IMR-90 (cell line): ENCODE measurements around the gene ACCSL.

Experiments used
- BHLHE40 ChIP-seq: fragments of 150-350 bp; IDR thresholded peaks from 2 replicates; pipeline ENCODE4 v1.6.1; 2016; ENCODE audit warnings: mild to moderate bottlenecking, low read depth, low read length
- CEBPB ChIP-seq: IDR thresholded peaks from 2 replicates; pipeline ENCODE4 v1.6.1; 2012; ENCODE audit warnings: low read depth, low read length, improper control_type of control experiment
- CHD1 ChIP-seq: IDR thresholded peaks from 2 replicates; pipeline ENCODE4 v1.6.1; 2012; ENCODE audit warnings: low read depth, low read length, improper control_type of control experiment
- FOS ChIP-seq: fragments of 150-350 bp; IDR thresholded peaks from 2 replicates; pipeline ENCODE4 v1.6.1; 2016; ENCODE audit warnings: low read depth, low read length
- MAFK ChIP-seq: IDR thresholded peaks from 2 replicates; pipeline ENCODE4 v1.6.1; 2012; ENCODE audit warnings: low read depth, low read length, improper control_type of control experiment
- MAZ ChIP-seq: IDR thresholded peaks from 2 replicates; pipeline ENCODE4 v1.6.1; 2012; ENCODE audit warnings: low read depth, mild to moderate bottlenecking, low read length, improper control_type of control experiment, moderate library complexity, borderline replicate concordance
- MXI1 ChIP-seq: IDR thresholded peaks from 2 replicates; pipeline ENCODE4 v1.6.1; 2012; ENCODE audit warnings: low read depth, mild to moderate bottlenecking, low read length, moderate library complexity, borderline replicate concordance
- POLR2A ChIP-seq: IDR thresholded peaks from 2 replicates; pipeline ENCODE4 v1.6.1; 2012; ENCODE audit warnings: mild to moderate bottlenecking, low read depth, low read length
- RAD21 ChIP-seq: IDR thresholded peaks from 2 replicates; pipeline ENCODE4 v1.6.1; 2012; ENCODE audit warnings: low read length, improper control_type of control experiment
- RCOR1 ChIP-seq: IDR thresholded peaks from 2 replicates; pipeline ENCODE4 v1.6.1; 2012; ENCODE audit warnings: mild to moderate bottlenecking, low read length, improper control_type of control experiment; ENCODE audit not compliant: insufficient replicate concordance
- RFX5 ChIP-seq: IDR thresholded peaks from 2 replicates; pipeline ENCODE4 v1.8.0; 2012; ENCODE audit warnings: low read depth, mild to moderate bottlenecking, low read length, moderate library complexity
- SMC3 ChIP-seq: fragments of 150-350 bp; IDR thresholded peaks from 2 replicates; pipeline ENCODE4 v1.6.1; 2016; ENCODE audit warnings: low read depth, mild to moderate bottlenecking, antibody characterized with exemption, low read length, moderate library complexity
- TF ChIP-seq, protein P1 (sequence below): conservative IDR thresholded peaks from 2 replicates; pipeline ENCODE4 v1.5.1; 2012; ENCODE audit warnings: mild to moderate bottlenecking, low read depth, low read length, improper control_type of control experiment
- TF ChIP-seq, protein P2 (sequence below): fragments of 150-350 bp; IDR thresholded peaks from 2 replicates; pipeline ENCODE4 v1.6.1; 2016; ENCODE audit warnings: low read depth, mild to moderate bottlenecking, low read length, moderate library complexity, borderline replicate concordance

DNA sequence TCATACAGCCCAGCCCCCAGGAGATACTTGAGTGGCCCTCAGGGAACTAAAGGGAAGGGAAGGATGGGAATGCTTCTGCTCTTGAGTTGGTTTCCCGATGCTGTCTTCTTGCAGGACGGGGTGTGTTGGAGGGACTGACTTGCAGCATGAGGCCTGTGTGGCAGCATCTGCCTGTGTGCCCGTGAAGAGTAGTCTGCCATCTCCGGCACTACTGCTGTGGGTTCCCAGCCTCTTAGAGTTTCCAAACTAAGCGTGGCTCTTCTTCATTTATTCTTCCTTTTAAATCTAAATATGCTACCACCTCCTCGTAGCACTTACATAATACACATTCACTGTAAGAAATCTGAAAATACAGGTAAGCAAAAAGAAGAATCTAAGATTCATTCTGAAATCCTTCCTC lies 60.5 kb downstream of the ACCSL start:
- TF ChIP-seq, protein P1, sequence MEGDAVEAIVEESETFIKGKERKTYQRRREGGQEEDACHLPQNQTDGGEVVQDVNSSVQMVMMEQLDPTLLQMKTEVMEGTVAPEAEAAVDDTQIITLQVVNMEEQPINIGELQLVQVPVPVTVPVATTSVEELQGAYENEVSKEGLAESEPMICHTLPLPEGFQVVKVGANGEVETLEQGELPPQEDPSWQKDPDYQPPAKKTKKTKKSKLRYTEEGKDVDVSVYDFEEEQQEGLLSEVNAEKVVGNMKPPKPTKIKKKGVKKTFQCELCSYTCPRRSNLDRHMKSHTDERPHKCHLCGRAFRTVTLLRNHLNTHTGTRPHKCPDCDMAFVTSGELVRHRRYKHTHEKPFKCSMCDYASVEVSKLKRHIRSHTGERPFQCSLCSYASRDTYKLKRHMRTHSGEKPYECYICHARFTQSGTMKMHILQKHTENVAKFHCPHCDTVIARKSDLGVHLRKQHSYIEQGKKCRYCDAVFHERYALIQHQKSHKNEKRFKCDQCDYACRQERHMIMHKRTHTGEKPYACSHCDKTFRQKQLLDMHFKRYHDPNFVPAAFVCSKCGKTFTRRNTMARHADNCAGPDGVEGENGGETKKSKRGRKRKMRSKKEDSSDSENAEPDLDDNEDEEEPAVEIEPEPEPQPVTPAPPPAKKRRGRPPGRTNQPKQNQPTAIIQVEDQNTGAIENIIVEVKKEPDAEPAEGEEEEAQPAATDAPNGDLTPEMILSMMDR, result no peak
- TF ChIP-seq SMC3 (no peak), POLR2A (no peak), RCOR1 (no peak), FOS (no peak), CEBPB (no peak), MAZ (no peak), MXI1 (no peak), BHLHE40 (no peak), RAD21 (no peak), RFX5 (no peak), CHD1 (no peak), MAFK (no peak)
- TF ChIP-seq, protein P2, sequence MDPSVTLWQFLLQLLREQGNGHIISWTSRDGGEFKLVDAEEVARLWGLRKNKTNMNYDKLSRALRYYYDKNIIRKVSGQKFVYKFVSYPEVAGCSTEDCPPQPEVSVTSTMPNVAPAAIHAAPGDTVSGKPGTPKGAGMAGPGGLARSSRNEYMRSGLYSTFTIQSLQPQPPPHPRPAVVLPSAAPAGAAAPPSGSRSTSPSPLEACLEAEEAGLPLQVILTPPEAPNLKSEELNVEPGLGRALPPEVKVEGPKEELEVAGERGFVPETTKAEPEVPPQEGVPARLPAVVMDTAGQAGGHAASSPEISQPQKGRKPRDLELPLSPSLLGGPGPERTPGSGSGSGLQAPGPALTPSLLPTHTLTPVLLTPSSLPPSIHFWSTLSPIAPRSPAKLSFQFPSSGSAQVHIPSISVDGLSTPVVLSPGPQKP, result no peak
